Measurements from ENCODE around the gene SLC43A2.

The SLC43A2 gene

DNA sequence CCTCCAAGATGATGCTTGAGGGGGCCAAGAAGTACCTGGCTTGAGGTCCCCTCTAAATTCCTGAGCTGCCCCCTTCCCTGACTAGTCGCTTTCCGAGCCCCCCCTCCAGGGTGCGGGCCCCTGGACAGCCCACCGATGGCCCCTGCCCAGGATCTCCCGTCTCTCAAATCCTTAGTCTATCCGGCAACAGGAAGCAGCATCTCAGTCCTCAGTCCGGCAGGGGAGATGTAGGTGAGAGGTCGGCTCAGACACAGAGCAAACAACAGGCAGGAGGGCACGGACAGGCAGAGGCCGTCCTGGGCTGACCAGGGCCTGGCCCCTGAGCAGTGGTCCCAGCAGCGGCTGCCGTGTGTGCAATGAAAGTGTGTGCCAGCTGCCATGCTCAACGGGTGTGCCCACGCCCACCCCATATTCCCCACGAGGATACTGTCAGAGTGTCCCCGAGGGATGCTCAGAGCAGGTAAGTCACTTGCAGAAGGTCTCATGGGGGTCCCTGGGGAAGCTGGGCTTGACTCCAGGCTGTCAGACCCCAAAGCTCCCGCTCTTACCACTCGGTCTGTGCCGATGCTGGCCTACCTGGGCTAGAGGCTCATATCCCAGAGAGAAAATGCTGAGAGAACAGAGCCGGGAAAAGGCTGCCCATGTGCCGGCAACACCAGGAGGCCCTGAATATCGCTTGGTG, 7.2 kb downstream of the SLC43A2 start:
- DNase-seq: no peak

DNA sequence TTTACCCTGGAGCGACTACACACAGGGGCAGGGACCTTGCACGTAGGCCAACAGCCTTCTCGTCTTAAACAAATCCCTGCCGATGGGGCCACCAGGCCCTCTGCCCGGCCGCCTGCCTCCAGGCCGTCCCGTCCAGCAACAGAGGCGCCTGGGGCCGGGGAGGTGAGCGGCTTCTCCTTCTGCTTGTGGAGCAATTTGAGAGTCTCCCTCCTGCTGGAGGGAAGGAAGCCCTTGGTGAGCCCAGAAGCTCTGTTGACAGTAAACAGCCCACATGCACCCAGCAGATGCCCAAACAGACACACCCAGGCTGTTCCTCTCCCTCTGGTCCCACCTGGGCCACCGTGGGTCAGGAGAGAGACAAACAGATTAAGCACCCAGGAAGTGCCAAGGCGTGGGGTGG, 8.1 kb downstream of the SLC43A2 start:
- no peak for DNase-seq

DNA sequence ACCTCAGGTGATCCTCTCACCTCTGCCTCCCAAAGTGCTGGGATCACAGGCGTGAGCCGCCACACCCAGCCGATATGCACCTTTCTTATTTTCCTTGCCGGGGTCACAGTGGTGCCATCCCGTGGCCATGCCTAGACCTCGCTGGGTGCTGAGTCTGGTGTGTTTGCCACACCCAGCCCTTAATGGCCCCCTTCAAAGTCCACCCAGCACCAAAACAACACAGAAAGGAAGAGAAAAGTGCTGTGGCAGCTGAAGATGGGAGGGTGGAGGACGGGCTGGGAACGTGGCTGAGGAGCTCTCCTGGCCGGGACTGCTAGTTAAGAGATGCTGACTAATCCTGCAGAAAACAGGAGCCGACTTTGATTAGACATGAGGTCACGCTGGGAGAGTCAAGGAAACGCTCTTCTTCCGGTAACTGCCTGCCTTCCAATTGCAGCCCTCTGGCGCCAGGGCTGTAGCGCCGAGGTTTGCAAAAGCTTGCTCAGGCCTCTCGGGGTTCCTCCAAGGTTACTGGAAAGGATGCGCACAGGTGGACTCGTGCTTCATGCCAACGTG, 10.9 kb downstream of the SLC43A2 start:
- no peak for DNase-seq

DNA sequence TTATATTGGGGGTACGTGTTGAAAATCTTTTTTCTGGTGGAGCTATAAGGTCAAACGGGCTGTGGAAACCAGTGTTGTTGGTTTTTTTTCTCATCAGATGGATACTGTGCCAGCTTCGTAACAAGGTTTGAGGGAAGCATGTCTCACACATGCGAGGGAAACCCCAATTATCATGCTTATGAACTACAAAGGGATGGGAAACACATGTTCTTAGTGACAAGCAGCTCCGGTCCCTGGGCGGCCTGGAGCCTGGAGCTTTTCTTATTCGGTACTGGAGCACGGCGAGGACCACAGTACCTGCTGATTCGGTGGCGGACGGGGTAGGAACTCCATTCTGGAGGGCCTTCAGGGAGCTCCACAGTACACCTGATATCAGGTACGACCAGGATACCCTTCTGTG, 12.5 kb downstream of the SLC43A2 start:
- no peak for DNase-seq

DNA sequence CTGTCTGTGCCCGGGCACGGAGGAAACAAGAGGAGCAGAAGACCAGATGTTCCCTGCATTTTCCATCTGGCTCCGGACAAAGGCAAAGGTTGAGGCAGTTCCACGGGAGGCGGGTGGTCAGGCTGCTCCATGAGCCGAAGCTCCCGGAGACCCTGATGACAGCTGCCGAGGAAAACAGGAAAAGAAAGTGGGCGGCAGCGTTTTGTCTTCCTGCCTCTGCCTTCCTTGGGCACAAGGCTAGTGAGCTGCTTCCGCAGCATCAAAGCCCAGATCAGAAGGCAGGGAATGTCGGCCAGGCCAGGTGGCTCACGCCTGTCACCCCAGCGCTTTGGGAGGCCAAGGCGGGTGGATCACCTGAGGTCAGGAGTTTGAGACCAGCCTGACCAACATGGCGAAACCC, 16.2 kb downstream of the SLC43A2 start:
- no peak for DNase-seq

DNA sequence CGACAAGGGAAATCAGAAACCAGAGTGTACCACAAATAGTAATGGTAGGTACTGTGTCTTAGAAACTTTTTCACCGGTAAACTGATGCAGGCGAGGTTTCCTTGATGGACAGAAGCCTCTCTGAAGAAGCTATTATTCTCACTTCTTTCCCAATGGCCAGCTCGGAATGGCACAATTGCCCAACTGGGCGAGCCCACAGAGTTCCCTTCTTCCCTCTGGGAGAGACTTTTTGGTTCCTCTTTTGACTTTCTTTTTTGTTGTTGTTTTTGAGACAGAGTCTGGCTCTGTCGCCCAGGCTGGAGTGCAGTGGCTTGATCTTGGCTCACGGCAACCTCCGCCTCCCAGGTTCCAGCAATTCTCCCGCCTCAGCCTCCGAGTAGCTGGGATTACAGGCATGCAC, 16.9 kb downstream of the SLC43A2 start:
- no peak for DNase-seq

DNA sequence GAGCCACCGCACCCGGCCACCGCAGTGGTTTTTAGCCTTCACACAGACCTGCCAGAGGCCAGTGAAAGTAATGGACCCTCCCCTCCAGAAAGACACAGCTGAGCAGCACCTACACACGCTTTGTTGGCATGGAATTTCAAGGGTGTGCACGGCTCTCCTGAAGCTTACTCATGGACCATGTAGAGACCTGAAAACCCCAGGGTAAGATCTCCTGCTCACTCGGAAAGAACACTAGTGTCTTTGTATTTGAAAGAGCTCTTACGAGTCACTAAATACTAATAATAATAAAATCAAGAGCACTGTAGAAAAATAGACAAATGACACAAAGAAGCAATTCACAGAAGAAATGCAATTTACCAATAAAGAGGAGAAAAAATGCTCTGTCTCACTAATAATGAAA, 20.0 kb downstream of the SLC43A2 start:
- DNase-seq: no peak

DNA sequence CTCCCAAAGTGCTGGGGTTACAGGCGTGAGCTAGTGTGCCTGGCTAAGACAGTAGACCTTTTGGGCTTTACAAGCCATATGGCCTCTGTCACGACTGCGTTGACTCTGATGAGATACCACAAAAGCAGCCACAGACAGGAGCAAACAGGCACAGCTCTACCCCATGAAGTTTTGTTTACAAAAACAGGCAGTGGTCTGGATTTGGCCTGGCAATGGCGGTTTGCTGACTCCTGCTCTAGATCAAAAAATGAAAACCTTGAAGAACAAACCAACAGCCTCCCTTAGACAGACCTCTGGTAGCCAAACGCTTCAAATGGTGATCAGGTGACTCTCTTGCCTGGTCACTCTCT, 20.7 kb downstream of the SLC43A2 start:
- DNase-seq: no peak

DNA sequence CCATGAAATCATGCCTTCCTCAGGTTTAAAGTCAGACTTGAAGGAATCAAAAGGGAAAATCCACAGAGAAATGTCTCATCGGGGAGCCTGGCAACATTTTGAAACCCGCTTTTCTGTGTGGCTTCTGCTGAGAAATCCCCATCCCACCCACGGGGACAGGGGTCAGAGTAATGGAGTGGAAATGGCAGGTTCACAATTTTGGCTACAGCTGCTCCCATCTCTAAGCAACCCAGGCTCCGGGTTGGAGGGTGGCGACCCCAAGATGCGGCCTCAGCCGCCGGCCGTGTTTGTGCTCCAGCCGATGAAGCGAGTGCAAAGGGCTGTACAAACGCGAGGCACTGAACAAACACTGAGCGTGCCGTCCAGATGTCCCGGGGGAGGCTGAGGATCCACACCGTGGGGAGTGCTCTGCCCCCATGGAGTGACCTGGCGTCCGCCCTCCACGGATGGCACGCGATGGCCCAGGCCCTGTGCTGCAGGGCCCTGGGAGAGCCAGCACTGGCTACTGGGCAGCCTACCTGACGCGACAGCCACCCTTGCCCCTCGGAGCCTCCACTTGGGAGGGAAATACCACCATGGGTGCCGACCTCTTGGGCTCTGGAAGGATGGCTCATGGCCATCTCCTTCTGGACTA, 22.2 kb downstream of the SLC43A2 start:
- no peak for DNase-seq

DNA sequence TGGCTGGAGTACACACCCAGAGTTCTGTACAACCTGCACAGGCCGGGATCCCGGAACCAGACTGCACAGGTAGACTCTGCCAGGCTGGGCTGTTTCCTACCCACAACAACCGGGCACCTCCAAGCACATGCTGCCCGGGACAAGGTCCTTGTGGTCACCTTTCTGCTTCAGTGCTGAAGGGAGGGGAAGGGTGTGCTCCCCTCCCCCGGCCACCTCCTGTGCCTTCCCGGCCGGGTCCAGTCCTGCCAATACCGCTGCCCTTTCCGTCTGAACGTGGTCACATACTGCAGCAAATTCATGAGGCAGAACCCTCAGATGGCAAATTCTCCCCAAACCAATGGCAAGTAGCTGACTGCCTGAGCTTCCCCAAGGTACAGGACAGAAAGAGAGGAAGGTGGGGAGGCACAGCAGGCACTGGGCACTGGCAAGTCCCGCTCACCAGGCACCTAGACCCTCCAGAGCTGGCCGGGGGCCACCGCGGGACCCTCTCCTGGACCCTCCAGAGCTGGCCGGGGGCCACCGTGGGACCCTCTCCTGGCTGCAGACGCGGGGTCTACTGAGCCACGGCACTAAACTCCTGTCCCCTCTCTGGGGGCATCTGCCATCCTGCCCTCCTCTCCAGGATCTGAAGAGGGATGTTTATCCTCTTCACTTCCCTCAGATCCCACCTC, 22.8 kb downstream of the SLC43A2 start:
- no peak for DNase-seq

DNA sequence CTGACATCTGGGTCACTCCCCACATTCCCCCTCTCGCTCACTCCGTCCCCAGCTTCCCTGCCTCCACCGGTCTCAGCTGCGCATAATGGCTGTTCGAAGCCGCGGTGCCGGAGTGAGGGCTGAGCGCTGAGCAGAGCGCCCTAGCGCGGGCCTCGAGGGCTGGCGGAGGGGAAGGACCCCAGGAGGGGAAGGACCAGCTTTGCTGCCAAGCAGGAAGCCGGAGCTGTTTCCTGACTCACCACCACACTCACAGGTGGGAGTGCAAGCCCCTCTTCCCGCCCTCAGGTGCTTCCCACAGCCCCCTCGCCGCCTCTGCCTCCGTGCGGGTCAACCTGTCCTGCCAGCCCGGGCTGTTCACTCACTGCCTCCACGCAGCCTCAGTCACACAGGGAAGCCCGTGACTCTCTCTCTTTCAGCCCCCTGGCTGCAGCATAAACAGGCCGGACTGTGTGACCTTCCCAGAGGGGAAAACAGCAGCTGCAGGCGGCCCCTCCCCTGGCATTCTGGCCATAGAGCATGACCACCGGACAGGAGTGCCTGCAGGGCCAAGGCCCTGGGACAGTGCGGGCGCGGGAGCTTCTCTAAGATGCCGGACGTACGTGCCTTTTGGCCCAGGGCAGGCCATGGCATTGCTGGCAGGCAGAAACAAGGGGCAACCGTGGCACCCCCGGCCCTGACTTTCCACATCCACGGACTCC, 23.7 kb downstream of the SLC43A2 start:
- no peak for DNase-seq

DNA sequence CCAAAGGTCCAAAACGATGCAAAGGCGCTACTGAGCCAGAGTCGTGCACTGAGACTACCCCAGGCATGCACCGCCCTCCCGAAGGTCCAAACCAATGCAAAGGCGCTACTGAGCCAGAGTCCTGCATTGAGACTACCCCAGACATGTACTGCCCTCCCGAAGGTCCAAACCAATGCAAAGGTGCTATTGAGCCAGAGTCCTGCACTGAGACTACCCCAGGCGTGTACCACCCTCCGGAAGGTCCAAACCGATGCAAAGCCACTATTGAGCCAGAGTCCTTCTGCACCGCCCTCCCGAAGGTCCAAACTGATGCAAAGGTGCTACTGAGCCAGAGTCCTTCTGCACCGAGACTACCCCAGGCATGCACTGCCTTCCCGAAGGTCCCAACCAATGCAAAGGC, 27.1 kb downstream of the SLC43A2 start:
- DNase-seq: no peak

DNA sequence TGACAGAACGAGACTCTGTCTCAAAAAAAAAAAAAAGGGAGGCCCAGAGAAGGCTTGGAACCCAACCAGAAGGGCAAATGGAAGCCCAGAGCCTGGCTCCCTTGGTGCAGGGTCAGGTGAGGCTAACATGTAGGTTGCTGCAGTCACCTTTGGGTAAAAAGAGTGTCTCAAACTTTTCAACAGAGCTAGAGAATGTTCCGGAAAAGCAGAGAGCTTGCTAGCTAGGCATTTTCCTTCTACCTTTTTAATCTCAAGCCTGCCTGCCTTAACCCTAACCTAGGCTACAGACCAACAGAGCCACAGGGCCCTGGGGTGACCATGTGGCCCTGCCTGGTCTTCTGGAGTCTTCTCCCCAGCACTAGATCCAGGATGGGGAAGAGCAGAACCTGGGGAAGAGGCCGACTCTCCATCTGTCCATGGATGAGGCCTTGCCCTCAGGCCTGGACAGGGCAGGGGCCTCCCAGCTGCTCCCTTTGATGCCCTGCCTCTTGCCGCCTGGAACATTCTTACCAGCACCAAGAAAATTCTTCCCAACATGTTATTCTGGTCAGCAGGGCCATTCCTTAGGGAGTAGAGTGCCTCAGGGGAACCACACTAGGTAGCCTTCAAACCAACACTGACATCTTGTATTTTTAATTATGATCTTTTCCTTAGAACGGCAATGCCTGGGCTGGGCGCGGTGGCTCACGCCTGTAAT, 30.1 kb downstream of the SLC43A2 start:
- no peak for DNase-seq

DNA sequence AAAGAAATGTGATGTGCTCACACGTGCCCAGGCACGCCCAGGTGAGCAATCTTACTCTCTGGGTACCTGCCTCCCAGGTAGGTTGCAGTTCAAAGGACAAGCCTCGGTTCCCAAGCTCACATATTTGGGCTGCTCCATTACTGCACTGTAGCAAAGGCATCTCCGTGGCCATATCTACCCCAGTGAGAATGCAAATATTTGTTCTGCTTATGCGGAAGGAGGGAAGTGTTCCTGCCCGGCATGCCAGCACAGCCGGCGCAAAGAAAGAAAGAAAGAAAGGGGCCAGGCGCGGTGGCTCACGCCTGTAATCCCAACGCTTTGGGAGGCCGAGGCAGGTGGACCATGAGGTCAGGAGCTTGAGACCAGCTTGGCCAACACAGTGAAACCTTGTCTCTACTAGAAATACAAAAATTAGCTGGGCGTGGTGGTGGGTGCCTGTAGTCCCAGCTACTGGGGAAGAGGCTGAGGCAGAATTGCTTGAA, 30.7 kb downstream of the SLC43A2 start:
- no peak for DNase-seq

DNA sequence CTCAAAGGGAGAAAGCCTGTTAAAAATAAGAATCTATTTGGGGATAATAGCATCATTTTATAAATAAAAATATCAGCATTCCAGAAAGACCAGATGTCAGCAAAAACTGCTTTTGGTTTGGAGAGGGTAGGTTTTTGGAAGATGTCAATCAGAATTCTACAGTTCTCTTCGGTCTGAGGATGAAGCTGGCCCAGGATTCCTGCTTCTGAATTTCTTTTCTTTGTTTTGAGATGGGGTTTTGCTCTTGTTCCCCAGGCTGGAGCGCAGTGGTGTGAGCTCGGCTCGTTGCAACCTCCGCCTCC, 35.1 kb downstream of the SLC43A2 start:
- DNase-seq: no peak

DNA sequence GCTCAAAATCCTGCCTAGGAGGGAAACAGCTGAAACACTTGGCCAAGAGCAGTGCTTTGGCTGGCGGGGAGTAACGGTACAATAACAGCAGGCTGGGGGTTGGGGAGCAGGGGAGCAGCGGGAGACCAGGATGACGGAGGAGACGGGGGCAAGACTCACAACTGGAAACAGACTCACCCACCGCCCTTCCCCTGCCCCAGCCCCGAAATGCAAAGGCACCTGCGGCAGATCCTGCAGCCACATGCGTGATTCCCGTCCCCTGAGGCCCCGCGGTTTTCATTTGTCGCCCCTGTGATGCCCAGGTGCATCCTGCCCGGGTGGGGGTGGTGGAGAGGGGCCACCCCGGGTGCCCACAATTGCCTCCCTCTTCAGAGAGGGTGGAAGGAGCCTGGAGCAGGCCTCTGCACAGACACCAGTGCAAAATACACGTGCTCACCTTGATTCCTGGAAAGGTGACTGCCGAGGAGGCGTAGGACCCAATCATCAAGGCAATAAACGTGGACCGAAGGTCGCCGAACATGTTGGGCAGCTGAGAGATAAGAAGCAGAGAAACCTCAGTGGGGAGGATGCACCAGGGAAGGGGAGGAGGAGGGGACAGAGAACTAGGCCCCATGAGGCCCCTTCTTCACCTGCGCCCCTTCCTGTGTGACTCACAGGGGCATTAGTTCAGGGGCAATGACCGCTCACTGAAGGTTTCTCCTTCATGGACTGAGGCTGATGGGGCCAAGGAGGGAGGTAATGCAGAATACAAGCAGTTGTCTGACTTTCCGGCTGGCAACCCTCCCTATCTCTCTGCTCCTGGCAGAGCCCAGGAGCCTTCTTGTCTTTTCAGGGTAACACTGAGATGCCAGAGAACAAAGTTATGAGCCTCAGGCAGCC, 35.6 kb downstream of the SLC43A2 start:
- no peak for DNase-seq

DNA sequence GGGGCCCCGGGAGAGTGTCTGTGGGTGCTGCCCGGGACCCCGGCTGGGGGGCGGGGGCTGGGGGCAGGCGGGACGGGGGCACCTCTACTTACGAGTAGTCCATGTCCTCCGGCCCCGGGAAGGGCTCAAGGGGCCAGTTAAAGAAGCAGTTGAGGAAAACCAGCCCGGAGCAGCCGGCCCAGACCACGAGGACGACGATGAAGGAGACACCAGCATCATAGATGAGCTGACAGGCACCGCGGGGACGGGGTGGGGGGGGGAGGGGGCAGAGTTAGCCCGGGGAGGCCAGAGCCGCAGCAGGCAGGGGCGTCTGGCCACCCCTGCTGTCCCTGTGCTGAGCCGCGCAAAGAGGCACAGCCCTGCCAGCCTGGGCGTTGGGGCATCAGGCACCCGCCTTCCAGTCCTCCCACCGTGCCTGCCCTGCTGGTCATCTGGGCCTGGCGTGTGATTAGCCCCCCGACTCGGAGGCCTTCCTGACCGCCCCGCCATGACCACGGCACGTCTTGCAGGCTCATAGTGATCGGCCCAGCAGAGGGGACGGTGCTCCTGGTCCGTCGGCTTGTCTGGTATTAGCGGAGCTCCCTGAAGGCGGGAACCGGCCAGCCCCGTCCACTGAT, 37.1 kb downstream of the SLC43A2 start:
- DNase-seq: no peak

DNA sequence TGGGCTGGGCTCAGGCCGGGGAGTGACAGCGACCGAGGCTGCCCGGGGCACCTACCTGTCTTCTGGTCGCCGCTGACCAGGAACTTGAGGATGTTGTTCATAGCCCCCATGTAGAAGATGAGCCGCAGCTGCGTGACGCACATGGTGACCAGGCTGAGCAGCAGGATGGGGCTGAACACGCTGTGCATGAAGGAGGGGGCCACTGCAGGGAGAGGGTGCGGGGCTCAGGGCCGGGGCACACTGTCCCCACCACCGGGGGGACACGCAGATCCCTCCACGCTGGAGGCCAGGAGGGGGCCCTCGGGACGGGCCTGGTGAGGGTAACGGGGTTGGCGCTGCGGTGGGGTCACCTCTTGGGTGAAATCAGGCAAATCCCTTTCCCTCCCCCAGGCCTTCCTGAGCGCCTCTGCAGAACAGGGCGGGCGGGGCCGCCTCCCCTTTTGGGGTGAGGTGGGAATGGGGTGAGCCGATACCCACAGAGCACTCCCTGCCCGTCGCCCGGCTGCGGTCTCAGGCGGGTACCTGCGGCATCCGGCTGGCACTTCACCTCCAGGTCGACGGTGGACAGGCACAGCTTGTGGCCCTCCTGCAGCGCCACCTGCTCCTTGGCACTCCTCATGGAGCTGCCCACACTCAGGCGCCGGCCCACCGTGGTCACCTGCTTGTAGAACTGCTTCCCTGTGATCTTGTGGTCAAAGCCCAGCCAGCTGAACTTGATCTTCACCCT, 37.7 kb downstream of the SLC43A2 start:
- DNase-seq: no peak

DNA sequence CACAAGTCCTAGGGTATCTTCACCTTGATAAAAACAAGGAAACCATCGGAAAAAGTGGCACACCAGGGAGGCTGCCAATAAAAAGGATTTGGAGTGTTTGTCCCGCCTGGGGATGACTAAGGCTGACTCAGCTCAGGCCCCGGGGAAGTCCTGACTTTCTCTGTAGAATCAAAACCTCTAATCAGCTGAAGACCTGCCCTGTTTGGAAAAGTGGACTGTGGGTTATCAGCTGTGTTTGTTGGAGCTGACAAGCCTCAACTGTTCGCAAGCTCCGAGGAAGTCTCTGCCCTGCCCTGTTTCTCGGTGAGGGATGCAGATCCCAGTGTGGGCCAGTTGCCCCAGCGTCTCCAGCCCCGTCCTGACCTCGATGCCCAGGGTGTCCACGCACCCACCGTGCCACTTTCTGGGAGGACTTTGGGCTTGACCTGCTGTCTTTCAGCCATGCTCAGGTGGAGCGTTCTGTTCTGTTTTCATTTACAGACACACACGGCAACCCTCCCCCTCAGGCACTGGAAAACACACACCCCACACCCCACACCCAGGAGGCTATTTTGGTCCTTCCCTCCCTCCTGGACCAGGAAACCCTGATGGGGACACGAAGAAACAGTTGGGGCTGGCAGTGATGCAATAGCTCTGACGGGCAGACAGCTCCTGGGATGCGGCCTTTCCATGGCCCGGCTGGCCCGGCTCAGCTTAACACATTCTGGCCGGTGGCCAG, 38.4 kb downstream of the SLC43A2 start:
- DNase-seq: no peak

Measured in NCI-H510A treated with DMSO at 0.1 percent for 48 hours (cell line).